Right forelimb (tissue), 1 donor: Measurements from ENCODE around the gene BHMT2.
A peak's percentile ranks its signal among the peaks of the same experiment; 100 is the strongest.

ENCODE experiments used
- DNase-seq: peaks from one replicate; pipeline ENCODE4 v3.0.0-alpha.2; 2018

The BHMT2 gene

DNA sequence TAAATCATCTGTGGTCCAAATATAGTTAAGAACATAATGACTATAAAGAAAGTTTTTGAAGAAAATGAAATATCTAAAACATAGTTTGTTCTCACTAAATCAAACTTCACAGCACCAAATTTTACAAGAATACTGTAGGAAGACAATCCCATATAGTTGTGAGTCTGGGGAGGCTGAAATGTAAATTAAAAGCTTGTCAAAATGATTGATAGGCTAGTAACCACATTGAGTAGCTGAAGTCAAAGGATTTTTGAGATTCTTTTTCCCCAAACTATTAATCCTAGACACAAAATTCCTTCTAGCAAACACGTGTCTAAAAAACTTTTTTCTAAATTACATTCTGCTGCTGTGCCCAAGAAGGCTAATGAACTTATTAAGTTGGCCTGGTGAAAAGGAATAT lies 55.0 kb downstream of the BHMT2 start:
- no peak for DNase-seq

DNA sequence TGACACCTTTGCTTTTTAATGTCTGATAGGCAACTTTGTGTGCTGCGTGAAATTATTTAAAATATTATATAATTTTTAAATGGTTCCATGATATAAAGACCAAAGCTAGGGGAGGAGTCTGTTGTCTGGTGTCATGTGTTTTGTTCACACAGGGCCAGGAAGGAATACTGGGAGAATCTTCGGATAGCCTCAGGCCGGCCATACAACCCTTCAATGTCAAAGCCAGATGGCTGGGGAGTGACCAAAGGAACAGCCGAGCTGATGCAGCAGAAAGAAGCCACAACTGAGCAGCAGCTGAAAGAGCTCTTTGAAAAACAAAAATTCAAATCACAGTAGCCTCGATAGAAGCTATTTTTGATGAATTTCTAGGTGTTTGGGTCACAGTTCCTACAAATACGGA lies 61.2 kb downstream of the BHMT2 start:
- no peak for DNase-seq

DNA sequence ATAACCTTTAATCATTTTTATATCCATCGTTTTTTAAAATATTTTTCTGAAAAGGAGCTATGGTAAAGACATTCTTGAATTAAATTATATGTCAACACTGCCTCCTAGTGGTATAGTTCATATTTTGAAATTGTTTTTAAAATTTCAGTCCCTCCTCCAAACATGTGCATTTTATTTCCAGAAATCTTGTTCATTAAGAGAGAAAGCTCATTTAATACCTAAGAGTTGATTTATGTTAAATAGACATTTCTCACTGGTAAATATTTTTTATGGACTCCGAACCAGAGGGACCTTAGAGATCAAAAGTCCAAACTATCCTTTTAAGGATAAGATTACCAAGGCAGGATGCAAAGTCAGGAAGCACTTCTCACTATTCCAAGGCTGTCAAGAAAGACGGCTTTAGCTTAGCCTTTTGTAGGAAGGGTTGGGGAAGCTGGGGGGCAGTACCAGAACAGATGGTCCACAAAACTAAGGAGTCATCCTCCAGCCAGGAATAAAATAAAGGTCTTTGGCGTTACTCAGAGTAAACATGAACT lies 63.6 kb downstream of the BHMT2 start:
- DNase-seq = no peak

- peak; percentile 79 for DNase-seq
Measured at GRCh38 chr5:79133657-79134451, 64.3 kb downstream of the BHMT2 start.

- DNase-seq = no peak
Measured at GRCh38 chr5:79135790-79136553, 66.4 kb downstream of the BHMT2 start.

GRCh38 chr5:79136618-79137017 lies 67.1 kb downstream of the BHMT2 start:
- no peak for DNase-seq
